Activated CD8-positive, alpha-beta memory T cell treated with anti-CD3 and anti-CD28 coated beads, Interleukin-2, amount 50 U/mL, for 24 hours (primary cell): ENCODE results near the gene OGFR.

Experiments used
- DNase-seq: peaks from one replicate; pipeline ENCODE4 v3.0.0-alpha.2; 2020; ENCODE audit errors: extremely low read depth

The OGFR gene

GRCh38 chr20:62825986-62826645, 21.5 kb downstream of the OGFR start:
- no peak for DNase-seq

DNA sequence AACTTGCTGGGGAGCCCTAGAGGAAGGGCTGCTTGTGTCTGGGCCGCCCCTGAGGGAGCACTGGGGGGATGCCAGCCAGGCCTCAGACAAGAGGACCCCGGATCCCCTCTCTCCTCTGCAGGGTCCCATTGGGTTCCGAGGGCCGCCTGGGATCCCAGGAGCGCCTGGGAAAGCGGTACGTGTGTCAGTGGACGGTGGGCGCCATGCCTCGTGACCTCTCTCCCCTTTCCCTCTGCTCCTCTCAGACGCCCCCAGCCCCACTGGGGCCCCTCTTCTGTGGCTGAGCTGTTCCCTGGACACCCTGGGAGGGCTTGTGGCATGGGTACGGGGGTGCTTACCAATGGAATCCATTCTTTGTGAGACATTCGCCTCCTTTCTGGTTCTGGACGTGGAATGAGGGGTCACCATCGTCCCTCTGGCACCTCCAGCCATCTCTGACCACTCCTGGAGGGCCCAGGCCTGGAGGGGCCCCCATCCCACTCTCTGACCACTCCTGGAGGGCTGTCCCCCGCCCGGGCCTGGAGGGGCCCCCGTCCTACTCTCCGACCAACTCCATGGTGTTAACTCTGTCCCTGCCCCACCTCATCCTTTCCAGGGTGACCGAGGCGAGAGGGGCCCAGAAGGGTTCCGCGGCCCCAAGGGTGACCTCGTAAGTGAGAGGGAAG, 22.1 kb downstream of the OGFR start:
- DNase-seq = no peak

- no peak for DNase-seq
Measured at GRCh38 chr20:62827311-62828038, 22.8 kb downstream of the OGFR start.

- DNase-seq = no peak
Measured at GRCh38 chr20:62828051-62828450, 23.4 kb downstream of the OGFR start.

- DNase-seq = no peak
Measured at GRCh38 chr20:62828511-62829230, 24.0 kb downstream of the OGFR start.

DNA sequence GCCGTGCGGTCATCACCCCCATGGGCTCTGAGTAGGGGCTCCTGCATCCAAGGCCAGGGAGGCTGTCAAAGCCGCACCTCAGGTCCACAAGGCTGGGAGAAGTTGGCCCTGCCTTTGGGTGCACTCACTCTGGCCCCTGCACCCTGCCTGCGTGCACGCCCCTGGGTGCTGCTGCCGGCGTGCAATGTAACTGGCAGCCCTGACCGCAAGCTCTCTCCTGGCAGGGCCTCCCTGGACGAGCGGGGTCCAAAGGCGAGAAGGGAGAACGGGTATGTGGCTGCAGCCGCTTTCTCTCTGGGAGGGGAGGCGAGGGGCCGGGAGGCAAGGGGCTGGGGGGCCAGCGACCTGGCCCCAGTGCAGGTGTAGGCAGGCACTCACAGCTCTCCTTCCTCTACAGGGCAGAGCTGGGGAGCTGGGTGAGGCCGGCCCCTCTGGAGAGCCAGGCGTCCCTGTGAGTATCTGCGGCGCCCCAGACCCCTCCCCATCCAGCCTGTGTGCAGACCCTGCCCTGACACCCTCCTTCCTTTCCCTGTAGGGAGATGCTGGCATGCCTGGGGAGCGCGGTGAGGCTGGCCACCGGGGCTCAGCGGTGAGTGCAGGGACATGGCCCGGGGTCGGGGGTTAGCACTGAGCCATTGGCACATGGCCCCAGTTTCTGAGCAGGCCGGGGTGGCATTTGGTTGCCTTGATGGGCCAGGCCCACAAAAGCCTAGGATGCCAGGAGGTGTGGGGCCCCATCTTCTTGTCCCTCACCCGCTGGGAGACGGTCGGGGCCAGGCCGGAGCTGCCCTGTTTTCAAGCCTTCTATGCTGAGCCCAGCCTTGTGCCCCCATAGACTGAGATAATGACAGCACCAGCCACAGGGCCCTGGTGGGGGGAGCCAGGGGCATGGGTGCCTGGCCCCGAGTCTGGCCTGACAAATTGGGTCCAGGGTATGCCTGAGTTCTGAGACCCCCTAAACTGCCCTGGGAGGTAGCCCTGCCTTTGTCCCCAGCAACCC, 24.9 kb downstream of the OGFR start:
- no peak for DNase-seq

DNA sequence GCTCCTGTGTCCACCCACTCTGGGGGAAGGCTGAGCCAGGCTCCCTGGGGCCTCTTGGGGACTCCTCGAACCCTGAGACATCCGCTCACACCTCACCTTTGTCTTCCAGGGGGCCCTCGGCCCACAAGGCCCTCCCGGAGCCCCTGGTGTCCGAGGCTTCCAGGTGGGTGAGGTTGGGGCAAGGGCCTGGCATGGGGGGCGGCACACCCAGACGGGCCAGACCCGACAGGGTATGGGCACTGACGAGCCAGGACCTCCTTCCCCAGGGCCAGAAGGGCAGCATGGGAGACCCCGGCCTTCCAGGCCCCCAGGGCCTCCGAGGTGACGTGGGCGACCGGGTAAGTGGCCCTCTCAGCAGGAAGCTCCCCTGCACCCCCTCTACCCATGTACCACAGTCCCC, 25.6 kb downstream of the OGFR start:
- no peak for DNase-seq

DNA sequence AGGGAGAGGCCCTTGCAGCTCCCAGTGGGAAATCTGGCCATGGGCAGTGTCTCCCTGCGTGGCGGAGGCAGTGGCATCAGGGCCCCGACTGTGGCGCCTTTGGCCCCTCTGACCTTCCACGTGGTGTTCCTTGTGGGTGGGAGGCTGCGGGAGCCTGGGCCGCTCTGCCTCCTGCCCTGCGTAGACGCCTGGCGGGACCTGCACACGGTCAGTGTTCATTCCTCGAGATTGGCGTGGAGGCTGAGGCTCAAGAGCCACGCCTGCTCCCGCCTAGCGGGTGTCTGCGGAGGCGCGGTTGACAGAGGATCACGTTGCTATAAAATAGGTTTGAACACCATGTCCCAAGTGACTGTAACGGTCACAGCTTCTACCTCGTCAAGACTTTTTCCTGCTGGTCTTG, 26.2 kb downstream of the OGFR start:
- DNase-seq = no peak

- DNase-seq = no peak
Measured at GRCh38 chr20:62831361-62831788, 26.7 kb downstream of the OGFR start.

DNA sequence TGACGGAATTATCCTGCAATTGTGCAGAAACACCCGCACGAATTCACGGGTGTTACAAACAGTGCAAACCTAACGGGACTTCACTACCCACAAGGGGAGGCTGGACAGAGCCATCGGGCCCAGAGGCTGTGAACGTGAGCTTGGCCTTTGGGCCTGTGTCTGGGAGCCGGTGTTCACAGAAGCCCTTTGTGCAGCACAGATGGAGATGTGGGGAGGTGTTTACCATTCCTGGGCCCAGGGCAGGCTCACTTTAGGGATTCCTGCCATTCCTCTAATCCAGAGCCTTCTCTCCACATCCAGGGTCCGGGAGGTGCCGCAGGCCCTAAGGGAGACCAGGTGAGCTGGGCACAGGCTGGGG, 27.2 kb downstream of the OGFR start:
- DNase-seq = no peak

DNA sequence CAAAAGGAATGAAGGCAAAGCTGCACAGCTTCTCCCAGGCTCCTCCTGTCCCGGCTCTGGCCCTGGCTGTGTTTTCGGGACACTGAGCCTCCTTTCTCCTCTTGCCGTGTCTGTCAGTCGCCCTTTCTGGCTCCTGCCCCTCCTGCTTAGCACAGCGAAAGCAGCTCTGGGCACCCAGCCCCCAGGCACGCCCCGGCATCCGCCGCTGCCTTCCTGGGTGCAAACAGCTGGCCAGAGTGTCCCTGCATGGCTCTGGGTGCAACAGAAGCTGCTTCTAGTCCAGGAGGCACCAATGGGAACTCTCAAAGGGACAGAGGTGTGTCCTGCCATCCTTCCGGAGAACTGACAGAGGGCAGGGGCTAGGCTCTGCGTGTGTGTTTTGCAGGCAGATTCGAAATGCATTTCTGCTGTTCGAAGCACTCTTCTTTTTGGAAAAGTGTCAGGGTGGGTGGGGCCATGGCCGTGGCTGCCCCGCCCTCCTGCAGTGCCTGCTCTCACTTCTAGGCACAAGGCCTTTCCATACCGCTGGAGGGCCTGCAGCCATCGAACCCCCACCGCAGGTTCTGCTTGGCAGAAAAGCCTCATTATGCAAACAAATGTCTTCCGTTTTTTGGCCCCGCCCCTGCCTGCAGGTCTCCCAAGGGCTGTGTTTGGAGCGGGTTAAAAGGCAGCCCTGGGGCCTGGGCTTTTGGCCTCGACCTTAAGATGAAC, 27.7 kb downstream of the OGFR start:
- DNase-seq = no peak

GRCh38 chr20:62832951-62833391, 28.3 kb downstream of the OGFR start:
- no peak for DNase-seq

GRCh38 chr20:62834967-62835730, 30.5 kb downstream of the OGFR start:
- DNase-seq = no peak

- no peak for DNase-seq
Measured at GRCh38 chr20:62835931-62836861, 31.6 kb downstream of the OGFR start.

GRCh38 chr20:62836967-62837490, 32.4 kb downstream of the OGFR start:
- DNase-seq = no peak

DNA sequence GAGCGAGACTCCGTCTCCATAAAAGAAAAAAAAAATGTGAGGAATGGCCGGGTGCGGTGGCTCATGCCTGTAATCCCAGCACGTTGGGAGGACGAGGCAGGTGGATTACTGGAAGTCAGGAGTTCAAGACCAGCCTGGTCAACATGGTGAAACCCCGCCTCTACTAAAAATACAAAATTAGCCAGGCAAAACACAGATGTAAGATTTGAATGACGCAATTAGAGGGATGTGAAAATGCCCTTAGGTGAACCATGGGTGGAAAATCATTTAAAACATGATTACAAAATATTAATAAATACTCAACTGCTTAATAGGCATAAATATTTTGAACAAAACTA, 33.1 kb downstream of the OGFR start:
- DNase-seq = no peak

- no peak for DNase-seq
Measured at GRCh38 chr20:62838128-62838891, 33.7 kb downstream of the OGFR start.

DNA sequence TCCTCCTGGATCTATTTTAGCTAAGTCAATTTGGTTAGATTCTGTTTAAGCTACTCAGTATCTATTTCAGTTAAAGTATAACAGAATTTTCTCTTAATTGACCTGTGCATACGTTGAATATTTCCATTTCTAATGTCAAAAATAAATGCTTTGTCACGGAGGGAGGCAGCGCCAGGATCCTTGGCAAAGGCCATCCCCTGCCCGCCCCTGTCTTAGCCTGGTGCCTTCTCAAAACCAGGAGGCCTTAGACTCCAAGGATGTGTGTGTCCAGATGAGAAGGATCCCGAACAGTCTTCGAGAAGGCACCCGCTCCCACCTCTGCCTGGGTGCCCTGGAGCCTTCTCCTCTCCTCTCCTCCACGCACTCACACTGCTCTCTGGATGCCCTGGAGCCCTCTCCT, 34.6 kb downstream of the OGFR start:
- DNase-seq = no peak
